NCI-H2196 treated with DMSO at 0.1 percent for 48 hours (cell line): ENCODE data around the gene NR3C1.

ENCODE experiments used
- DNase-seq: peaks from one replicate; lab custom pipeline; 2025; ENCODE audit not compliant: unreplicated experiment; lab: John Stamatoyannopoulos, UW

The NR3C1 gene

DNA sequence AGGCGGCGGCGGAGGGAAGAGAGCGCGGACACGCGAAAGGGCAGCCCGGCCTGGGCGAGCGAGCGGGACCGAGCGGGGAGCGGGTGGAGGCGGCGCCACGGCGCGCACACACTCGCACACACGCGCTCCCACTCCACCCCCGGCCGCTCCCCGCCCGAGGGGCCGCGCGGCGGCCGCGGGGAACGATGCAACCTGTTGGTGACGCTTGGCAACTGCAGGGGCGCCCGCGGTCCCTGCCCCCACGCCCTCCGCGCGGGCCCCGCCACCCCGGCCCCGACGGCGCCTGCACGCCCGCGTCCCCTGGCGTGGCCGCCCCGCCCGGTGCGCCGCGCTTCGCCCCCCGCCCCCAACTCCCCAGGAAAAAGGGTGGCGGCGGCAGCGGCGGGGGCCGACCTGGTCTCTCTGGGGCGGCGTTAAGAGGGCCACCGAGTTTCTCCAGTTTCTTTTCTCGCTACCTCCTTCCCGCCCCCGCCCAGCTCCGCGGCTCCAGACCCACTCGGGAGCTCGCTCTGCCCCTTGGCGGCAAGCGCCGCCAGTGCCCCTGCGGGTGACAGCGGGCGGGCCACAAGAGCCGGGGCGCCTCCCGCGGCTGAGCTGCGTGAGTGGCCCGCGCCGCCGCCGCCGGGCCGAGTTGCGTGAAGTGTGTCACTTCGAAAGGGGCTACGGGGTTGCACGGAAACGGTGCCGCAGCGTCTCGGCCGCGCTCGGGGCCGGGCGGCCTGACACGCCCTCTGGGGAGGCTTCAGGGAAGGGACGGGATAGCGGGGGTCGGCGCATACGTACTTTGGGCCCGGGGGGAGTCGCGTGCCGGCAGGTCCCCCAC, at the start of gene NR3C1:
Gene NR3C1 (minus strand): TSS at position 94 of the 823 bp plus-strand sequence. CDS start 2,847 bp downstream, outside the sequence.
- DNase-seq, result peak; percentile 77

DNA sequence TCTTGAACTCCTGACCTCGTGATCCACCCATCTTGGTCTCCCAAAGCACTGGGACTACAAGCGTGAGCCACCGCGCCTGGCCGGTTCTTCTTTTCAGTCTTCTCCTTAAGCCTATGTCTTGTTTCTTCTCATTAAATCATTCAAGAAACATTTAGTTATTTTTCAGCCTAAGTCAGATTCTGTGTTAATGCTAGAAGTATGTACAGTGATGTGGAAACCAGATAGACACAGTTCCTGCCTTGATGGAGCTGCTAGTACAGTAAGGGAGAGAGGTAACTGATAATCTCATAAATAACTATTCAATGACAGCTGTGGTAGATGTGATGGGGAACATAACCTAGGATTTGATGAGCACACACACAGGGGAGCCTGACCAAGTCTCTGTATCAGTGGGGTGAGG, 46.3 kb upstream of the NR3C1 start:
- no peak for DNase-seq

DNA sequence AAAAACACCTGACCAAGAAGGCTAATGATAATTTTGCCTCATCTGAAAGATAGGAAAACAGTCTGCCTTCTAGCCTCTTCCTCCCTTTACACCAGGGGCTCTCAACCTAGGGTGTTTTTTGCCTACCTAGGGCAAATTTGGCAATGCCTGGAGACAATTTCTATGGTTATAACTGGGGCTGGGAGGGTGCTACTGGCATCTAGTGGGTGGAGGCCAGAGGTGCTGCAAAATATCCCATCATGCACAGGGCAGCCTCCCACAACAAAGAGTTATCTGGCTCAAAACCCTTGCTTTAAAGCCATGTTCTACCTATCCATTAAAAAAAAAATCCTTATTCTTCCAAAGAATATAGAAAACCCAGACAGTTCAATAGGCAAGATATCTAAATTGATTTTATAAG, 45.0 kb upstream of the NR3C1 start:
- no peak for DNase-seq

DNA sequence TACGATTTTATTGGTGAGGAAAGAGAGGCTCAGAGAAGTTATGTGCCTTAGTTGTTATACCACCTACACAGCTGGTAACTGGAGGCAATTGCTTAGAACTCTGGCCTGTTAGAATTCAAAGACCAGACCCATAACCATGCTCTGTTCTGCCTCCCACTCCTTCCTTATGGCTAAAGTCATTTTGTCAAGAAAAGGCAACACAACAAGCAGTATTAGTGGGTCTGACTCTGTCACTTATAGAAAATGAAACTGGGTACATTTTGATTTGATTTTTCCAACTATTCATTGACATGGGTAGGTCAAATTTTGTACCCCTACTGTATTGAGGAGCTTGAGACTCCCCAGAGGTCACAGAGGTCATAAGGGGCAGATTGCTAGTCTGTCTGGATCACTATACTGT, 44.5 kb upstream of the NR3C1 start:
- DNase-seq, result no peak

DNA sequence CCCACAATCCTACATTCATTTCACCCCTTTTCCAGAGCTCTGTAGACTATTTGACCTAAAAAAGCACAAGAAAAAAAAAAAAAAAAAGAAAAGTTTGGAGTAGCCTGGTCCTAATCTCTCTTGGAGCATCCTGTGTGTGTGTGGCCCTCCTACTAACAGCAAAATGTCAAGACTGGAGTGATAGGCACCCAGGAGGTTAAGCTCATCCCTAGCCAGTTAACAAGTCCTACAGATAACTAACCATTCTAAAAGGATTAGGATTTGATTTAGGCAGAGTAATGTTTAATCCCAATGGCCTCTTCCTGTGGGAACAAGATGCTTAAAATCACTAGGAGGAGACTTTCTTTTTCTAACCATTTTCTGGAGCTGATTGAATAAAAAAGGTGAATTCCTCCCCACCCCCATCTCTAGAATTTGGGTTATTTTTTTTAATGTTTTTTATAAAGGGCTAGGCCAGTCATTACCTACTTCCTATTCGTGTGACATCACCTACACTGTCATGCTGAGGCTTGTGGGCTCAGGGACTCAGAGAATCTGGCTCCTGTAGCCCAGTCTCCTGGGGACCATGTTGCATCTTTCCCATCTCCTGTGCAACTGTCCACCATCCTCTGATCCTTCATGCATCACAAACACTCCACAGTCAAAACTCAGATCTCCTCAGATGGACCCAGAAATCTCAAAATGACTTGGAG, 43.2 kb upstream of the NR3C1 start:
- no peak for DNase-seq

DNA sequence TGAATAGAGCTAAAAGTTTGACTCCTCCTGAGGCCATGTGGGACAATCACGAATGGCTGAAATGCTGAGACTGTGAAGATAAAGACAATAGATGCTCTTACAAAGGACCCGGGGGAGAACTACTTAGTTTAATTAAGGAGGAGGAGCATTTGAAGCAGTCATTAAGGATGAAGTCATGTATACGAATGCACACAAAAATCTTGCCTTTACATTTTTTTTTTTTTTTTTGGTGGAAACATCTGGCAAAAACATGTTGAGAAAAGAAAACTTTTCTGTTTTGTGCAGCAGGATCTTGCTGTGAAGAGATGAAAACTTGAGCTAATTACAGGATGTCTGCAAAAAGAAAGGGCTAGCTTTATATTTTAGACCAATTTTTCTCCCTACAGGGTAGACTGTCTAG, 42.3 kb upstream of the NR3C1 start:
- no peak for DNase-seq

DNA sequence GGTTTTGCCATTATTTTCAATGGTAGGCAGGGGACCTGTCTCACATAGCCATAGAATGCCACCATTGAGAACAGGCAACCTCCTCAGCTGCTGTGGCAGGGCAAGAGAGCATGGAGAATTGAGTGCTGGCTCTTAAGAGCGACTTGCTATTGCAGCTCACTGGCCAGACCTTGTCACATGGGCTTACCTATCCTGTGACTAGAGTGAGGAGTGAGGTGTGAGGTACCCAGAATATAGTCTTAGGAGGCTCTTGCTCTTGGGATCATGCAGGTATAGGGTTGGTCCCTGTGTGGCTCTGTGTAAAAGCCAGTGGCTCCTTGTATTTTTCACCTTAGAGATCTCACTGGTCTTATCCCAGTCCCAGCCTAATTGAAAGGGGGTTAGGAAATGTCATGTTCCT, 39.8 kb upstream of the NR3C1 start:
- no peak for DNase-seq

DNA sequence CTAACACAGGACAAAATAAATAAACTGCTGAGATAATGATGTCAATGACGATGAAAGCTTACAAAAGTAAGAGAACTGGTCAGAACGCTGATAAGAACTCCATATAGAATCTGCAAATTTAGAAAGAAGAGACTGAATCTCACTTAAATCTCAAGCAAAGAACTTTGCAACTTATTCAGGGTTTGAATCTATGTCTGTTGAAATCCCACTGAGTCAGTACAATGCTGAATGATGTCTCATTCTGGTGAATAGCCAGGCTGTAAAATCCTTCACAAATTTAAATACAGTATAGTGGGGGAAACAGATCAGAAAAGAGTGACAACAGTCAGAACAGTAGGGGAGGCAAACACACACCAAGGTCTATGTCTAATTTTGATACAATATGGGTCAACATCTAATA, 38.9 kb upstream of the NR3C1 start:
- DNase-seq, result no peak

DNA sequence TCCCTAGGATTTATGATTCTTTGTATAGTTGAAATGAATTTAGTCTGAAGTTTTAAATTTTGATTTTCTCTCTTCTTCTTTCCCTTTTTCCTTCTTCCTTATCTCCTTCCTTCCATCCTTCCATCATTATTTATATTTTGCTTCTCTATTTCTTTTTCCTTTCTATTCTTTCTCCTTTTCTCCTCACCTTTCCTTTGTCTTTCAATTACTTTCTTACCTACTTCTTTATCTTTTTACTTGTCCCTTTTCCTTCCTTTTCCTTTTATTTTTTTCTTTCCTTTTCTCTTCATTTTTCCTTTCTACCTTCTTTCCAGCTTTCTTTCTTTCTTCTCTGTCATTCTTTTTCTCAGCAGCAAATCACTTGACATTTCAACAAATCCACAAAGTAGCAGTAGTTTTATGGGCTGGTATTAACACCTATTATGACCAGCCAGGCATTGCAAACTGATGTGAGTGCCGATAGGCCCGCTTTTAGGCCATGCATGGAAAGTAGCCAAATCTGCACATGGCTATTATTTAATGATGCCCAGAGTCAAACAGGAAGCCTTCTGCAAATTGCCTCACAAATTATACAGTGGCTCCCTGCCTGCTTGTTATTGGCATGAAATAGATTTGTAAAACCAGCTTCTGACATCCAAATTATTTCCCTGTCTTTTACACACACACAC, 37.1 kb upstream of the NR3C1 start:
- peak; percentile 68 for DNase-seq

DNA sequence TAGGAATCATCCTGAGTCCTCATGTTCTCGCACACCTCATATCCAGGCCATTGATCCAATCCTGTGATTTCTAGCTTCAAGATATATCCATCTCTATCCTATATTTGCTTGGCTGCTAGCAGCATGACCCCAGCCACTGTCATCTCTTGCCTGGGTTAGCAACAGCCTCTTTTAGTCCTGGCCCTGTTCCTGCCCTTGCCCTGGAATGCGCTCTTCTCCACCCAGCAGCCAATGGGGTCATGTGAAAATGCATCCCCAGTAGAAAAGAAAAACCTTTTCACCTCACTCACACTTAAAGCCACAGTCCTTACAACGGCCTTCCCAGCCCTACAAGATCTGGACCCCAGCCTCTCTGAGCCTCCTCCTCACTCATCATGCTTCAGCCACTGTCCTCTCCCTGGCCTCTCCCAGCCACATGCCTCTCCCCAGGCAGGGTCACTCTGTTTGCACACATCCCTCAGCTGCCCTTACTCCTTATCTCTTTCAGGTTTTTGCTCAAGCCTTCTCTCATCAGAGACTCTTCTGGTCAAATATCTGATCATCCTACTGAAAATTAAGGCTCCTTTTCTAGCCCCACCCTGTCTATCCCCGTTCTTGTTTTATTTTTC, 34.3 kb upstream of the NR3C1 start:
- no peak for DNase-seq

DNA sequence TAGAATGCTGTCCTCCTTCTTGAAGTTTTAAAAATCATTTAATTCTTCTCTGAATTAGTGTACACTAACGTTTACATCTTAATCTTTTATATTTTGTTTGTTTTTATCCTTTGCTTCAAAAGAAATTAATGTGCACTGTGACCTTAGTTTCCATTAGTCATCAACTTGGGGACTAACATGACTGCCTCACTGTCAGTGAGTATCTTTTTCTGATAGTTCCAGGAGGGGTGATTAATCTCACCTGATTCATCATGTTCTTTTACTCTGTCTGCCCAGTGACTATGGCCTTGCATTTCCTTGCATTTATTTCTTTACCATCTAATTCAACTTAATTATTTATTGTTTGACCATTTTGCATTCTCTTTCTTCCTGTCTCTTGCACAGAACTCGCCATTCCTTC, 33.4 kb upstream of the NR3C1 start:
- no peak for DNase-seq

DNA sequence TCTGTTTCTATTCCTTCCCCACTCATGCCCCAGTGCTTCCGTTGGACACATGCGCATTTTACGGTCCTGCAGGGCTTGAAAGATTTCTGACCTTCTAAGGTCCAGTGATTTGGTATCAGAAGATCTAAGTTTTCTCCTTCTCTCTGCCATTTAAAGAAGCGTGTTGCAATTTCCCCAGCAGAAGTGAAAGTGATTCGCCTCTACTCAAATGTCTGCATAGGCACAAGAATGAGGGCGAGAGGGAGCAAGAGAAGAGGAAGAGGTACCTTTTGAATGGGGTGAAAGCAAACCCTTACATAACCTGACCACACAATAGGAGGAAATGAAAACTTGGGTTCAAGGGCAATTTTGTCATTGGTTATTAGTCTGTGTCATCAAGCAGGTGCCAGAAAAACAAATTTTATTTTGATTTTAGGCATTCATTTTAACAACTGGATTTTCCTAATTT, 31.7 kb upstream of the NR3C1 start:
- DNase-seq, result no peak

DNA sequence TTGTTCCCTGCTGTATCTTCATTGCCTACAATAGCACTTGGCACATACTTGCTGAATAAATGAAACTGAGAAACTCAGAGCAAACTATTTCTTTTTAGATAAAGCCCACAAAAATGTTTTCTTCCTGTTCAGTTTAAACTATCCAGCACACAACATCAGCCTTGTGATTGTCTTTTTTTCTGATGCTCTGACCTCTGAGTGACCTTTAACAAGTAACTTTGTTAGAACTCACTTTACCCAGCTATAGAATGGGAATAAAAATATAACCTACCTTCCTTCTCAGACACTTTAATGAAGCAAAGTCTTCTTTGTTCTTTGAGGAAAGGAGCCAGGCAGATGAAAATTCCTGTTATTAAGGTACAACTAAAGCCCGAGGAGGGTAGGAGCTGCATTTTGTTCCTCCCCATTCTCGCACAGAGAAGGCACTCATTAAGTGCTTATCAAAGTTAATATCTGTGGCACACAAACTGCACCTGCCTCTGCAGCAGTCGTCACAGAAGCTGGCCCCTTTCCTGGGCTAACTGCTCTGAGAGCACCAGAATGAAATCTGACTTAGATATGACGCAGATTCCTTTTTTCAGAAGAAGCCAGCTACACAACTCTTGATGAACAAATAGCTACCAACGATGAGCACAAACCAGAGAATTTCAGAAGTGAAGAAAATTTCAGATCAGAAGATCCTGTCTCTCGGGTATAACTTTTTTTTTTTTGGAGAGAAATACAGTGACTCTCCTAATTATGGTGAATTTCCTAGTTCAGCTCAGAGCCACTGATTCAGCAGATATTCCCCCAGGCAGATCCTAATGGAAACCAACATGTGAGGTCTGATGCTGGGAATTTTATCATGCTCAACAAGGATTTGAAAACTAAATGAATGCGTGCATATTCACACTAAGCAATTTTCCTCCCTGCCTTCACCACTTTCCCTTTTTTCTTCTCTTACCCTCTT, 31.0 kb upstream of the NR3C1 start:
- DNase-seq, result no peak

DNA sequence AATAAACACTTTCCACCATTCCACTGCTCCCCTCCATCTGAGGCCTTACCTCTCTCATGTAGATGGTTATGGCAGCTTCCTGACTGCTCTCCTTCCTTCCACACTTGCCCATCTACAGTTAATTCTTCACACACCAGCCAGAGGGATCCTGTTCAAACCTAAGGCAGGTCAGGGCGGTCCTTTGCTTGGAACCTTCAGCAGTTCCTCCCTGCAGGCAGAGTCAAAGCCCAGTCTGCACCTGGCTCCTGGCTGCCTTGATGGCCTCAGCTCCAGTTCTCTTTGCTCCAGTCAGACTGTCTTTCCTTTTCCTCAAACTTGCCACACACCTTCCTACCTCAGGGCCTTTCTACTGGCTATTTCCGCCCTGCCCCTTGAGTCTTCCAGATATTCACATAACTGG, 30.2 kb upstream of the NR3C1 start:
- DNase-seq, result no peak

DNA sequence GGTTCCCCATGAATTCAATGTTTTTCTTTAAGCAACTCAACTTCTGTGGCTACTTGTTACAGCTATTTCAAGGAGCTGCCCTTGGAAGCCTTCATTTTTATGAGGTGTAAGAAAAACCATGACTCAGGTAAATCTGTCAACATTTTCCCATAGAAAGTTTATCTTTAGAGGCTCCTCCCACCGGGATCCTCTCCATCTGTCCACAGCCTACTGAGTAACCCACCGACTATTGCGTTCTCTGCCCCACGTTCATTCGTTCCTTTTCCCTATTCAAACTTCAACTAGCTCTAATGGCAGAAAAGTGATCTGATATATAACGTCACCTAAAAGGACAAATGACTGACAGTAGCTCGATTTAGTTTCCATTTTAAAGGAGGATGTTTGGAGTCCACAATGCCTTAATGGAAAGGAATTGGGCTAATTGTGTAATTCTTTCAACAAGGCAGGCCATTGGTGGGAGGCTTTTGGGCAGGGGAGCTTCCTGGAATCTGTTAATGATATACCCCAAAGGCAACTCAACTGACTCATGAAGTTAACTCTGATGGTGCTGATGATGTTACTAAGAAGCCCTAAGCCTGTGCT, 29.3 kb upstream of the NR3C1 start:
- DNase-seq, result no peak

DNA sequence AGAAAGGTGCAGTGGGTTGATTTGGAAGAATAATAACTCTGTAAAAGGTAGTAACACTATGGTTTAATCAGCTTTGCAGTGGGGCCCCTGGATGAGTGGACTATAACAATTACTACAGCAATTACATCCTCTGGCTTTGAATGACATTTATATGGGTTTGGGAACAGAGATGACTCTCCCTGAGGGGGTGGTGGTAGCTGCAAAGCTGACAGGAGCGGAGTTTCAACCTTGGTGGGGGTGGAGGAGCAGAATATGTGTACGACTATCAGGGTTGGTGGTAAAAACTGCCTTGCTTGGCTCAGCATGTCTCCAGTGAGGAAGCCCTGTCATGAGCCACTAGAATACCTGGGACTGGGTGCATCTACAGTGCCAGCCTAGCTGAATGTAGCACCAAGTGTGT, 28.3 kb upstream of the NR3C1 start:
- DNase-seq, result no peak

DNA sequence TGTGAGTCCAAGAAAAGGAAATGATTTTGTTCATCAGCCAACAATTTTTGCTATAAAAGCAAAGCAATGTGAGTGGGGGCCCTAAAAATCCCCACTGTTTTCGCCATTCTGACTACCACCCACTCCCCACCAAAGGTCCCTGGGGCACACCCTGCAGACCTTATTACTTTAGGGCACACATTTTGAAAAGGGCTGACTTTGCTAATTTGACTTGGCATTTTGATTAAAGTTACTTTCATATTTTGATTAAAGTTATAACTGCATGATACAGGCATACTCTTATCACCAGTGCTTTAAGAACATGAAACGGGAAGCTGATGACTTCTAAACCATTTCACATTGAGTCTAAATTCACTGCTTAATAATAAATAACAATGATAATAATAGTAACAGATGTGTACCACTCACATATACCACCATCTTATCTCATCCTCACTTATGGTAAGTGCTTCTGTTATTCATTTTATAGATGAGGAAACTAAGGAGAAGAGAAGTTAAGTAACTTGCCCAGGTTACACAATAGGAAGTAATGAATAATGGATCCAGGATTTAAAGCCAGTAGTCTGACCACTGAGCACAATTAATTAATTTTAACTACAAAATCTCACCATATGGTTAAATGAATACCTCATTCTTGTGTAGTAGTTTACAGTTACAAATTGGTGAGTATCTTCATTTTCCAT, 25.4 kb upstream of the NR3C1 start:
- no peak for DNase-seq

DNA sequence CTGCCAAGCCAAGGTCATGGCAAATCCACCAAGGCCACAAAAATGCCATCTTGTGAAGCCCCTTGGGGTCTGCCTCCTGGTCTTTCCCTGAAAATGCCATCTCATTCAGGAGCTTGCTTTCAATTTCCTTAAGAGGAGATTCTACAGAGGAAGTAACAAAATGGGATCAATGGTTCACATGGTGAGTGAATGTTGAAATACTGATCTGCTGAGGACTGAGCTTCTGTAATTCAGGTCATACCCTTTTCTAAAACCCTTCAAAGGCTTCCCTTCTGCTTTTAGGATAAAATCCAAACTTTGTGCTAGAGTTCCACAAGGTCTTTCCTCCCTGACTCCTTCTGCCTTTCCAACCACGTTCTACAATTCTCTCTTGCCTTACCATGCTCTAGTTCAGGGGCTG, 24.7 kb upstream of the NR3C1 start:
- no peak for DNase-seq

DNA sequence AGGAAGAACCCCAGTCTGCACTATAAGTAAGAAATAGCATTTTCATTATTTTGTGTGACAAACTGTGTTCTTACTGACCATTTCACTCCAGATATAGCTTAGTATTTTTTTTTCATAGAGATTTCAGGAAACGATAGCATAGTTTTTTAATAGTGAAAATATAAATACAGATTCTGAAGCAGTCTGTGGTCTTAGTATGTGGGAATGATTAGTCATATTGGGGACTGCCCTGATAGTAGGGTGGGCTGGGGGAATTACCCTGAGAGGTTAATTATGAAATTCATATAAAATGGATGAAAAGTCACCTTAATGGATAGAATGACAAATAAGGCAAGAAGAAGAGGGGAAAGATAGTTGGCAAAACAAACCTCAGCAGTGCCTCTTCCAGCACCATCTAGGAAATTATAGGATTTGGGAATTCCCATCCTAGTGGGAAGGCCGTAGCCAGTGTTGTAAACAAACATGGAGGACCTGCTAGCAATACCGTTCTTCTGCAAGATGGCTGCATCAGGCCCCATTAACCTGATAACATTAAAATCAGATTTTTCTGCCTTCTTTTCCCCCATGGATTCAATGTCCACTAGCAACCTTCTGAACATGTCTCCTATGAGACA, 23.7 kb upstream of the NR3C1 start:
- DNase-seq, result no peak
